ENCODE measurements around the gene TCP10L. TPM values are rescaled to one million over a fixed set of nuclear protein-coding genes. Genes with fewer than 3 reads are reported as not detected.

Gene TCP10L, protein sequence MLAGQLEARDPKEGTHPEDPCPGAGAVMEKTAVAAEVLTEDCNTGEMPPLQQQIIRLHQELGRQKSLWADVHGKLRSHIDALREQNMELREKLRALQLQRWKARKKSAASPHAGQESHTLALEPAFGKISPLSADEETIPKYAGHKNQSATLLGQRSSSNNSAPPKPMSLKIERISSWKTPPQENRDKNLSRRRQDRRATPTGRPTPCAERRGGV
- total RNA-seq (ENCODE audit: low replicate concordance) = 0.94 TPM in 1 of 2 replicates, not detected in the other

DNA sequence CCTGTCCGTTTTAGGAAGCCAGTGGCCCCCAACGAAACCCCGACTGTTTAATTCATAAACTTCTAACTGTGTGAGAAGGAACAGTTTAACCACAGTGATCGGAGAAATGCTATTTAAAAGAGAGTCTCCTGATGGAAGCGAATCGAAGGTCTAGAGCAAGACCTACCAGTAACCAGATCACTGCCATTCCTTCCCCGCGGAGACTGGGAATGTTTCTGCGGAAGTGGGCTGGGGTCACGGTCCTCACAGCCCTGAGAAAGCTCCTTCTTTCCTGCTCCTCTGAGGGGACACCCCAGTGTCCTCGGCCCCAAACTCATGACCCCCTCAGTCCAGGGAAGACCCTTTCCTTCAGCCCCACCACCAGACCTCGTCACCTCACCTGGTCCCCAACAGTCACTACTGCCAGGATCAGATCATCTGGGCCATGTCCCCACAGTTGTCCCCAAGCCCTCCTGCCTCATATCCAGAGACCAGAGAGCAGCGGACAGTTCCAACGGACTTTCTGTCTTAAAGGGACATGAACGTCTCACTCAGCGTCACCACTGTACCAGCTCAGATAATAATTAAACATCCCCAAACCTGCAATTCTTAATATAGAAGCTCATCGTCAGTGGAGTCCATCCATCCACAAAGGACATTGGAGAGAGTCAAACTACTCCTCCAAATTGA is at the start of gene TCP10L:
Gene TCP10L, minus strand, starts transcription at position 482 of the 669 bp plus-strand sequence. CDS start 1,219 bp downstream, outside the sequence.

GRCh38 chr21:32612075-32612998 is 27.0 kb upstream of the TCP10L start, which contains the start of gene CFAP298:
Gene CFAP298, minus strand, starts transcription at chr21:32612377. Its CDS starts 134 bp downstream, at chr21:32612243.

Other genes starting within 250 kb of the TCP10L start
- 11.2 and 12.5 TPM in 2 replicates for gene URB1, start 192.5 kb downstream of the TCP10L start, total RNA-seq (ENCODE audit: low replicate concordance)
- gene EVA1C, start 172.8 kb downstream of the TCP10L start, total RNA-seq (ENCODE audit: low replicate concordance) = 7.6 and 14.4 TPM in 2 replicates
- 9.9 and 19.8 TPM in 2 replicates for gene CFAP298, start 26.9 kb upstream of the TCP10L start, total RNA-seq (ENCODE audit: low replicate concordance)
- 5.1 and 5.9 TPM in 2 replicates for gene SYNJ1, start 142.5 kb upstream of the TCP10L start, total RNA-seq (ENCODE audit: low replicate concordance)
- 15.0 and 15.3 TPM in 2 replicates for gene PAXBP1, start 186.2 kb upstream of the TCP10L start, total RNA-seq (ENCODE audit: low replicate concordance)

All from smooth muscle cell of the coronary artery (primary cell).